ENCODE data around the gene OSTF1.

The OSTF1 gene

GRCh38 chr9:75087824-75088645 is at the start of gene OSTF1, which contains the start of gene NMRK1:
Gene OSTF1 (plus strand): TSS chr9:75088514. CDS start chr9:75088693, 179 bp downstream.
Gene NMRK1 (minus strand): TSS chr9:75088155. CDS start chr9:75083115, 5,040 bp downstream.
- DNase-seq: peak; percentile 72

GRCh38 chr9:75039009-75039408 is 49.3 kb upstream of the OSTF1 start:
- DNase-seq: no peak

- no peak for DNase-seq
Observed at GRCh38 chr9:75039801-75040200, 48.5 kb upstream of the OSTF1 start.

- no peak for DNase-seq
Observed at GRCh38 chr9:75041041-75041440, 47.3 kb upstream of the OSTF1 start.

- DNase-seq: no peak
Observed at GRCh38 chr9:75046725-75047345, 41.5 kb upstream of the OSTF1 start.

- DNase-seq: no peak
Observed at GRCh38 chr9:75047506-75047905, 40.8 kb upstream of the OSTF1 start.

GRCh38 chr9:75051285-75051684 is 37.0 kb upstream of the OSTF1 start:
- DNase-seq: no peak

GRCh38 chr9:75053869-75054268 is 34.4 kb upstream of the OSTF1 start:
- no peak for DNase-seq

- no peak for DNase-seq
Observed at GRCh38 chr9:75054368-75055001, 33.8 kb upstream of the OSTF1 start.

- no peak for DNase-seq
Observed at GRCh38 chr9:75061169-75061568, 27.1 kb upstream of the OSTF1 start.

GRCh38 chr9:75063556-75064305 is 24.6 kb upstream of the OSTF1 start:
- DNase-seq: no peak

- DNase-seq: no peak
Observed at GRCh38 chr9:75064307-75065025, 23.8 kb upstream of the OSTF1 start.

- DNase-seq: no peak
Observed at GRCh38 chr9:75065510-75065909, 22.8 kb upstream of the OSTF1 start.

- no peak for DNase-seq
Observed at GRCh38 chr9:75067894-75068293, 20.4 kb upstream of the OSTF1 start.

GRCh38 chr9:75069171-75069570 is 19.1 kb upstream of the OSTF1 start:
- no peak for DNase-seq

GRCh38 chr9:75071530-75072122 is 16.7 kb upstream of the OSTF1 start:
- no peak for DNase-seq

- DNase-seq: no peak
Observed at GRCh38 chr9:75072895-75073294, 15.4 kb upstream of the OSTF1 start.

- DNase-seq: no peak
Observed at GRCh38 chr9:75081632-75082031, 6.7 kb upstream of the OSTF1 start.

GRCh38 chr9:75083188-75083970 is 4.9 kb upstream of the OSTF1 start:
- no peak for DNase-seq

GRCh38 chr9:75084081-75084672 is 4.1 kb upstream of the OSTF1 start:
- DNase-seq: no peak

GRCh38 chr9:75085640-75086039 is 2.7 kb upstream of the OSTF1 start:
- no peak for DNase-seq
